GM19351 (cell line): ENCODE measurements around the gene ATG2B.
A peak's percentile ranks its signal among the peaks of the same experiment; 100 is the strongest.
"Not testable (repeated sequence)": the region's sequence is repeated elsewhere in the genome, so short reads cannot be mapped to it uniquely, and the experiment has no call there.

Experiments used
- ATAC-seq: cut with Tn5 transposase; IDR thresholded peaks from one replicate; pipeline ENCODE4 v1.9.1; 2021; ENCODE audit warnings: mild to moderate bottlenecking, moderate library complexity; ENCODE audit not compliant: unreplicated experiment

Gene ATG2B

DNA sequence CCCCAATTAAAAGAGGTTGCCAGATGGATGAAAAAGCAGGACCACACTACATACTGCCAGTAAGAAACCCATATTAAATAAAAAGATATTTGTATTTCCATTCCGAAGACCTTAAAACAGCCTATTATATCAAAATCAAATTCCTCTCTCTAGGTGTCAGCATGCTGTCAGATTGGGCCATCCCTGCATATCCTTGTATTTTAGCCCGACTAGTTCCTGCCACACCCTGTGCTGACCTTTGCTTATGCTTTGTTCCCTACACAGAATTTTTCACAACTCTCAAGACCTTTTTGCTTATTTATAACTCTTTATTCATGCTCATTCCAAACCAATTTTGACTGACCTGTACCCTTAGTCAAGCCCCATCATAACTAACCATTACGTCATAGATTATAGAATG lies 13.0 kb upstream of the ATG2B start:
- ATAC-seq = no peak

GRCh38 chr14:96373538-96373937 lies 10.4 kb upstream of the ATG2B start:
- no peak for ATAC-seq

DNA sequence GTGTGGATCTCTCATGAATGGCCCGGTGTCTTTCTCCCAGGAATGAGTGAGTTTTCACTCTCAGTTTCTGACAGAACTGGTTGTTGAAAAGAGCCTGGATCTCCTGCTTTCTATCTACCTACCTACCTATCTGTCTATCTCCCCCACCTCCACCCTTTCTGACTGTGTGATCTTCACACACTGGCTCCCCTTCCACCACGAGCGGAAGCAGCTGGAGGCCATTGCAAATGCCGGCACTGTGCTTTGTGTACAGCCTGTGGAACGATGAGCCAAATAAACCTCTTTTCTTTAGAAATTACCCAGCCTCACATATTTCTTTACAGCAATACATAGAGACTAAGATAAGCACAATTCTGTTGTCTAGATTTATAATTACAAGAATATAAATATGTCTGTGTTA lies 7.4 kb upstream of the ATG2B start:
- ATAC-seq = no peak

DNA sequence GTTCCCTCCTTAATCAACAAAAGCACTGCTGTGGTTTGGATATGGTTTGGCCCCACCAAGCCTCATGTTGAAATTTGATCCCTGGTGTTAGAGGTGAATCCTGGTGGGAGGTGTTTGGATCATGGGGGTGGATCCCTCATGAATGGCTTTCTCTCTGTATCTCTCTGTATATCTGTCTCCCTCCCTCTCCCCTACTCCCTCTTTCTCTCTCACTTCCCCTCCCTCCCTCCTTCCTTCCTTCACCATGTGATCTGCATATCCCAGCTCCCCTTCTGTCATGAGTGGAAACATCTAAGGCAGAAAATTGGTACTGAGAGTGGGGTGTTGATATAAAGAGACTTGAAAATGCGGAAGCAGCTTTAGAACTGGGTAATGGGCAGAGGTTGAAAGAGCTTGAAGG lies 5.4 kb upstream of the ATG2B start:
- no peak for ATAC-seq

DNA sequence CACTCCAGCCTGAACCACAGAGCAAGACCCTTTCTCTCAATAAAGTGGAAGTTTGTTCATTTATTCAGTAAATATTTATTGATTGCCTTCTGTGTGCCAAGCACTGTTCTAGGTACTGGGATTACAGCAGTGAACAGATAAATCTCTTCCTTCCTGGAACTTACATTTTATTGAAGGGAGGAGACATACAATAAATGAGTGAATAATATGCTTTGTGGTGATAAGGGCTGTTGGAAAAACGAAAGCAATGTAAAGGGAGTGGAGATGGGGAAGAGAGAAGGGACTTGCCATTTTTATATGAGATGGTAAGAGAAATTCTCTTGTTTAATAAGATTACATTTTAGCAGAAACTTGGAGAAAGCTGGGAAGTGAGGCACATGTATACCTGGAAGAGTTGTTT lies 1.8 kb upstream of the ATG2B start:
- ATAC-seq = no peak

- ATAC-seq = peak; percentile 34
Measured at GRCh38 chr14:96363751-96364336, 703 bp upstream of the ATG2B start.

DNA sequence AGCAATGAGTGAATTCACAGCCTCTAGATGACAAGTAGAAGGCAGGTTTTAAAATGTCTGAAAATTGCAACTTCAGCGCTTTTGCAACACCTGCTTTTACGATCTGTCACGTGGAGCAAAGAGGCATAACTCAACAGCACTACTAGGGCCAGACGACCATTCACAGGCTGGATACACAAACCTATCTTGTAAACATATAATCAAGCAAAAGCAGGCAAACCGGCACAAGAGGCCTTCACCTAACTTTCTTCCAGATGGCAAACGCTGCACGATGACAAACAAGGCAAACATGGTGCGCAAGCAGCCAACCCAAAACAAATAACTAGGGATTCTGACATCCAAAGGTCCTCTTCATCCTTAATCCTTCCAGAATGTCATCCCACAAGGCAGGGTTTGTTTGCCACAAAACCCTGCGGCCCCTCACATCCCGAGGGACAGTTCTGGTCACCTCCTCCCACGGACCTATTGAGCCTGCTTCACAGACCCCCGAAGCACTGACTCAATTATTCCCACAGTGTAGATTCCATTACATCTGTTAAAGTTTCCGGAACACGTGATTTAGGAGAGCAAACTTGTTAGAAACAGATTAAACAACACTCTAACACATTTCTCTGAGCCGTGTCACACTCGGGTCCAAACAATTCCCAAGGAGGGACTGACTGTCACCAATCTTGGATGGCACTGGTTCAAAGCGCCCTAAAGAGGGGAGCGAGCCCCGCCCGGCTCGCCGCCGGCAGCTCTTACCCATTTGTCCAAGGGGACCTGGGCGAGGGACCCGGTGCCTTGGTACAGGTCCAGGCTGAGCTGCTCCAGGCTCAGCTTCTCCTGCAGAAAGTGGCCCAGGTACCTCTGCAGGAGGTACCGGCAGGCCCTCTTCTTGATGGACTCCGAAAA lies 823 bp downstream of the ATG2B start:
- ATAC-seq = peak; percentile 30

DNA sequence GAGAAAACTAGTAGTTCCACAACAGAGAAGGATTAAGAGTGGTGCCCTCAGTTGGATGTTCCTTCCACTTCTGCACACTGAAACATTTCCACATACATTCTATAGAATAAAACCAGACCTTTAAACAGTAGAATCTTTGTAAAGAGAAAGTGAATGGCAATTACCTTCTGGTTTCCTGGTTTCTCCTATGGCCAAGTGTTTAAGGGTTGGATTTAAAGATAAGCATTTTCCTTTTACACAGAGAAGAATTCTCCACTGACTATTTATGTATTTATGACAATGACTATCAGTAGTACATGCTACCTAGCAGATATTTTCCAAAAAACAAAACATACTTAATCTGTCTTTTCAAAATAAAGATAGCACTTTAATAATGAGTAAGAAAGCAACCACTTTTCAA lies 3.2 kb downstream of the ATG2B start:
- no peak for ATAC-seq

DNA sequence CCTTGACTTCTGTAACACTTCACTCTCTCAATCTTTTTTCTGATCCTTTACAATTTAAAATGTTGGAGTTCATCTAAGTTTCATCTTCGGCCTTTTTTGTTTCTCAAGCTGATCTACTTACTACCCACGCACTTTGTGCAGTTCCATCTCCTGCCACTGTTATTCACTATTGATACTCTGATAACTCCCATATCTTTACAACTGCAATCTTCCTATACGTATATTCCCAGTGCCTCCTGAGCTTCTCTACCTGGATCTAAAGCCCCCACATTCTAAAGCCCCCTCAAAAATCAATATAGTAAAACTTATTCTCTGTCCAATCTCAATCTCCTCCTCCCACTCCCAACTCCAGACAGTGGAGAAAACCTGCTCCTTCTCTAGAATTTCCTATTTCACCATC lies 5.9 kb downstream of the ATG2B start:
- no peak for ATAC-seq

DNA sequence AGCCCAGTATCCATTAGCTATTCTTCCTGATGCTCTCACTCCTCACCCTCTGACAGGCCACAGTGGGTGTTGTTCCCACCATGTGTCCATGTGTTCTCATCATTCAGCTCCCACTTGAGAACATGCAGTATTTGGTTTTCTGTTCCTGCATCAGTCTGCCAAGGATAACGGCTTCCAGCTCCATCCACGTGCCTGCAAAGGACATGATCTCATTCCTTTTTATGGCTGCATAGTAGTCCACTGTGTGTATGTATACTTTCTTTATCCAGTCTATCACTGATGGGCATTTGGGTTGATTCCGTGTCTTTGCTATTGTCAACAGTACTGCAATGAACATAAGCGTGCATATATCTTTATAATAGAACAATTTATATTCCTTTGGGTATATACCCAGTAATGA lies 8.9 kb downstream of the ATG2B start:
- ATAC-seq = no peak

- ATAC-seq = no peak
Measured at GRCh38 chr14:96352708-96353107, 10.4 kb downstream of the ATG2B start.

GRCh38 chr14:96351986-96352385 lies 11.2 kb downstream of the ATG2B start:
- no peak for ATAC-seq

DNA sequence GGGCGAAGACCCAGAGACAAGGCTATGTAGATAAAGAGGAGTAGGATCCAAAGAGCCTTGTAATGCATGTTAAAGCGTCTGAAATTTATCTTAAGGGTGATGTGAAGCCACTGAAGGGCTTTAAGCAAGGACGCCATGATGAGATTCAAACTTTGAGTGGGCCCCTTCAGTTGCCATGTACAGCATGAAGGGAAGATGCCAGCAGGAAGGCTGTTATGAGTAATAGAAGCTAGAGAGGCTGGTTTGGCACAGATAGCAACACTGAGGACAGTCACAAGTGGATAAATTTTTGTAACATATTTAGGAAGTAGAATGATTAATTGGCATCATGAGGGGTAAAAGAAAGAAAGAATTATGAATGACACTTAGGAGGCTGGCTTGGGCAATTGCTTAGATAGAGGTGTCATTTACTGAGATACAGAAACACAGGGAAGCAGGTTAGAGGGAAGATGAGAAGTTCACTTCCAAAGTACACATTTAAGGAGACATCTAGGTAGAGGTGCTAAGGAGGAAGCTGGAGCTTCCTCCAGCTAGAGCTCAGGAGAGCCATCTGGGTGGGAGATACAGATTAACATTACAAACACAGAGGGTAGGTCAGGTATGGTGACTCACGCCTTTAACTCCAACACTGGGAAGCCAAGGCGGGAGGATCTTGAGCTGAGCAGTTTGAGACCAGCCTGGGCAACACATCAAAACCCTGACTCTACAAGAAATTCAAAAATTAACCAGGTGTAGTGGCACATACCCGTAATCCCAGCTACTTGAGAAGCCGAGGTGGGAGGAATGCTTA lies 13.7 kb downstream of the ATG2B start:
- ATAC-seq = no peak

DNA sequence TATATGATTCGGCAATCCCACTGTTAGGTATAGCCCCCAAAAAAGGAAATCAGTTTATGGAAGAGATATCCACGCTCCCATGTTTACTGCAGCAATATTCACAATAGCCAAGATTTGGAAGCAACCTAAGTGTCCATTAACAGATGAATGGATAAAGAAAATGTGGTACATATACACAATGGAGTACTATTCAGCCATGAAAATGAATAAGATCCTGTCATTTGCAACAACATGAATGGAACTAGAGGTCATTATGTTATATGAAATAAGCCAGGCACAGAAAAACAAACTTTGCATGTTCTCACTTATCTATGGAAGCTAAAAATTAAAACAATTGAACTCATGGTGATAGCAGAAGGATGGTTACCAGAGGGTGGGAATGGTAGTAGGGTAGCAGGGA lies 15.2 kb downstream of the ATG2B start:
- not testable (repeated sequence) for ATAC-seq

DNA sequence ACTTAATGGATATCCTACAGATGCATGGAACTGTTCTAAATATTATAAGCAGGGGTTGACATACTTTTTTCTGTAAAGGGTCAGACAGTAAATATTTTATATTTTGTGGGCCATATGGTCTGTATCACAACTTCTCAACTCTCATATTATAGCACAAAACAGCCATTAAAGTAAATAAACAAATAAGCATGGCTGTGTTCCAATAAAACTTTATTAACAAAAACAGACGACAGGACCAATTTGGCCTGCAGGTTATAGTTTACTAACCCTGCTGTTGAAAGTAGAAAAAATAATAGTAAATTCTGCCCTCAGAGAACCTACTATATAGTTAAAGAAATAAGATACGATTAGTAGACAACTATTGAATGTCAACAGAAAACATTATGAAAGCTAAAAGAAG lies 17.5 kb downstream of the ATG2B start:
- no peak for ATAC-seq

DNA sequence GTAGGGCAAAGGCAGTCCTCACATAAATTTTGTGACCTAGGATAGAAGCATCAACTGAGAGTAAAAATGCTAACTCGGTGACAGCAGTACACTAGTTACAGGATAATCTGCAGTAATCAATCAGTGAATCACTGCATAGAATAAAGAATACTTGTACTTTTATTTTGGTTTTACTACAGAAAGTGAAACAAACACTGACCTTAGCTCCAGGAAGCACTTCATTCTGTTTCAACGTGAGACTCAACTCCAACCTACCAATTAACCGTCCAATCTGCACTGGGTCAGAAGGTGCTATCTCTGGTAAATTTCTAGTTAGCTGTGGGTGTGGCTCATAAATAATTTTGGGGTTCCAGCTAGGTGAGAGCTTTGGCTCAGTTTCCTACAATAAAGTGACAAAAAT lies 21.8 kb downstream of the ATG2B start:
- no peak for ATAC-seq

GRCh38 chr14:96338551-96338950 lies 24.6 kb downstream of the ATG2B start:
- ATAC-seq = no peak

DNA sequence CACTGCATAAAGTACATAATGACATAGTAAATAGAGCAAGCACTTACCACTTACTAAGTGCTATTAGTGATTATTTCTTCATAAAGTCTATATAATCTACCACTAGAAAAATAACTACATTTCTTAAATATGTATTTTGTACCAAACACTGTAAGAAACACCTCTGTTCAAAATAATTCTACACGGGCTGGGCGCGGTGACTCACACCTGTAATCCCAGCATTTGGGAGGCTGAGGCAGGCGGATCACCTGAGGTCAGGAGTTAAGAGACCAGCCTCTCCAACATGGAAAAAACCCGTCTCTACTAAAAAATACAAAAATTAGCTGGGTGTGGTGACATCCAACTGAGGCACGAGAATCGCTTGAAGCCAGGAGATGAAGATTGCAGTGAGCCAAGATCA lies 38.9 kb downstream of the ATG2B start:
- ATAC-seq = no peak

DNA sequence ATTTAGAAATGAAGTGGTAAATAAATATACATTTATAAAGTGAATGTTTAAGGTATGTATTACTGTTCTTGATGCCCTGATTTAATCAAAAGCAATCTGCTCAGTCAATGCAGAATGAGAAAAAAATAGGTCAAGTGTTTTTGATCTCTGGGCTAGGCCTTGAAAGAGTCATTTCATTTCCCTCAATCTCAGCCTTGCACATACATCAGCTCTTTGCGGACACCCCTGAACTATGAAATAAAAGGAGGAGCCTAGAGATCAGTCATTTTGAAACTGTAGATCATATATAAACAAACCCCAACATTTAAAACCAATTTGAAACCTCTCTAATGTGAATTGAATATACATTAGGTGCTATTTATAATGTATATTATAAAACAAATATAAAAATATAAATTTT lies 42.5 kb downstream of the ATG2B start:
- ATAC-seq = no peak

DNA sequence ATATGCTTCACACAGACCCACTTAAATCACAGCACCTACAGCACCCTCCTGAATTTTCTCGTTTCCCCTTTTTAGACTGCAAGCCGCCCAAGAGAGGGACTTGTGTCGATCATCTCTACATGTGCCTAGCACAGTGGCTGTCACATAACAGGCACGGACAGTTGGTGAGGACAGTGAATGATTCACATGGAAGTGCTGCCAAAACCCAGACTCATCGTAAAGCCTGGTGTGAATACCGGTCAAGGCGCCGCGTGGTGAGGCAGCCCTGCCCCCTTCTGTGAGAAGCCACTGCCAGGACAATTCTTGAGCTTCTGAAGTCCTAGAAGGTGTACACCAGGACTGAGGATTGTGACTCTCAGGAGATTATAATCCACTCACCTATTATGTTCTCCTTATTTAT lies 44.3 kb downstream of the ATG2B start:
- no peak for ATAC-seq

- no peak for ATAC-seq
Measured at GRCh38 chr14:96316087-96316486, 47.1 kb downstream of the ATG2B start.

GRCh38 chr14:96310906-96311305 lies 52.2 kb downstream of the ATG2B start:
- no peak for ATAC-seq
